Esophagus squamous epithelium (tissue), 4 donors: ENCODE measurements around the gene KSR1.

Experiments
- POLR2A ChIP-seq, 4 donors: fragments of 450-650 bp; IDR thresholded peaks; one replicate each; pipeline ENCODE4 v1.6.1; 2017; ENCODE audit warnings: antibody characterized with exemption in 4 of 4, mild to moderate bottlenecking in 4 of 4, moderate library complexity in 3 of 4
- TF ChIP-seq, protein P1 (sequence below), 6 experiments: fragments of 450-650 bp in 4 of 6; fragments of 200-600 bp in 2 of 6; sonication (generic) in 2 of 6; IDR thresholded peaks; one replicate each; pipeline ENCODE4 v1.5.1; 2016 to 2019; ENCODE audit warnings: antibody characterized with exemption in 6 of 6, mild to moderate bottlenecking in 4 of 6, moderate library complexity in 4 of 6

DNA sequence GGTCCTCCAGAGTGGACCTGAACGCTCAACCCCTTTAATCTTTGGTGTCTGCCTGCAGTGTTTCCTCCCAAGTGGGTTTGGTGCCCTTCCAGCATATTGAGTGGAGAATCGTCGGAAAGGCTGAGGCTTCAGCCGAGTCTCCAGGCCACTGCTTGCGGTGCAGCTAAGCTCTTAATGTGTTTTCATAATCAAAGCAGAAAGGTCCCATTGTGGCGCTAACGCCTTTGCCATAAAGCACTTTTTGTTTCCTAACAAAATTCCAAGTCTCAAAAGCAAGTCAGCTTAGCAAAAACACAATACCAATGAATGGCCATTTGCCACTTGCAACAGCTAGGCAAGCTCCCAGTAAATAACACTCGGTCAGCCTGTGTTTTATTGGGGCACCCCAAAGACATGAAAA, 57.6 kb downstream of the KSR1 start:
- TF ChIP-seq, protein P1, sequence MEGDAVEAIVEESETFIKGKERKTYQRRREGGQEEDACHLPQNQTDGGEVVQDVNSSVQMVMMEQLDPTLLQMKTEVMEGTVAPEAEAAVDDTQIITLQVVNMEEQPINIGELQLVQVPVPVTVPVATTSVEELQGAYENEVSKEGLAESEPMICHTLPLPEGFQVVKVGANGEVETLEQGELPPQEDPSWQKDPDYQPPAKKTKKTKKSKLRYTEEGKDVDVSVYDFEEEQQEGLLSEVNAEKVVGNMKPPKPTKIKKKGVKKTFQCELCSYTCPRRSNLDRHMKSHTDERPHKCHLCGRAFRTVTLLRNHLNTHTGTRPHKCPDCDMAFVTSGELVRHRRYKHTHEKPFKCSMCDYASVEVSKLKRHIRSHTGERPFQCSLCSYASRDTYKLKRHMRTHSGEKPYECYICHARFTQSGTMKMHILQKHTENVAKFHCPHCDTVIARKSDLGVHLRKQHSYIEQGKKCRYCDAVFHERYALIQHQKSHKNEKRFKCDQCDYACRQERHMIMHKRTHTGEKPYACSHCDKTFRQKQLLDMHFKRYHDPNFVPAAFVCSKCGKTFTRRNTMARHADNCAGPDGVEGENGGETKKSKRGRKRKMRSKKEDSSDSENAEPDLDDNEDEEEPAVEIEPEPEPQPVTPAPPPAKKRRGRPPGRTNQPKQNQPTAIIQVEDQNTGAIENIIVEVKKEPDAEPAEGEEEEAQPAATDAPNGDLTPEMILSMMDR (IDR thresholded peaks at IDR 0.05): no peak
- no peak for TF ChIP-seq POLR2A (IDR thresholded peaks at IDR 0.05)
